OCI-LY7 (cell line): ENCODE results near the gene CSNK2A1.

Source experiments
- CTCF ChIP-seq: fragments of 200-600 bp; sonication (generic); conservative IDR thresholded peaks from 2 replicates; pipeline ENCODE4 v1.5.1; 2014; ENCODE audit warnings: mild to moderate bottlenecking, antibody characterized with exemption, low read length, moderate library complexity, mixed read lengths
- EZH2phosphoT487 ChIP-seq: fragments of 200-600 bp; sonication (generic); IDR thresholded peaks from 2 replicates; pipeline ENCODE4 v1.6.1; 2018; ENCODE audit warnings: low read depth, borderline replicate concordance, mild to moderate bottlenecking, mixed run types, antibody characterized with exemption, low read length, moderate library complexity, mixed read lengths

DNA sequence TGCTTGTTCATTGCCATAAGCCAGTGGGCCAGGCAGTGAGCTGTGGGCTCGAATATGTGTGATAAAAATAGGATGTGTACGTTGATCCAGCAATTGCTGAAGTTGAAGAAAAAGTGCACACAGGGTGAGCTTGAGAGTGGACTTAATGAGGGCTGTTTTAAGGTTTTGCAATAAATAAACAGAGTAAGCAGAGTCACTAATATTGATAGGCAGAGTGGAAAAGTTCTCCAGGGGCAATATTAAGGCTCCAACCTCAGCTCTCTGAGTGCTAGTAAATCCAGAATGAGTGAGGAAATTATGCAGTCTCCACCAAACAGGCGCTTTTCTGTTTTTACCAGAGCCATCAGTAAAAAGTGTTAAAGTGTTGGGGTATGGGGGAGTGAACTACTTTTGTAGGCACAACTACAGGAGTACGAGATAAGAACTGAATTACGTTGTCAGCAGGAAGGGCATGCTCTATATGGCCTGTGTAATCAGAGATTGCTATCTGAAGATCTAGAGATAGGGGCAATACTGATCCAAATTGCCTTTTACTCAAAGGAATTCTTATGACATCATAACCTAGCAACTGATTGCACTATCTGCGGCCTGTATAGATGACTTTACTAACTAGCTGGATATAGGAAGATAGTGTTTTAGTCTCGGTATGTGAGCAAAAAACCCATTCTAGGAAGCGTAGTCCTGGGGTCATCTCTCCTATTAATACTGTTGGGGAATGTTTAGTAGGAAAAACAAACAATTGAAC is 73.7 kb downstream of the CSNK2A1 start:
- TF ChIP-seq CTCF: no peak
- no peak for TF ChIP-seq EZH2phosphoT487
